Activated CD4-positive, alpha-beta memory T cell treated with anti-CD3 and anti-CD28 coated beads, Interleukin-2, amount 10 ng/mL, durations not matched to agents 7 days and 5 days (primary cell): ENCODE results near the gene CD52. TPM values are rescaled to one million over a fixed set of nuclear protein-coding genes. Genes with fewer than 3 reads are reported as not detected.
A peak's percentile ranks its signal among the peaks of the same experiment; 100 is the strongest.

Source experiments
- CTCF ChIA-PET: fragments of 350-600 bp; sonication (Branson Sonifier 250); formaldehyde crosslinking; loops from one replicate; lab custom pipeline; 2021; ENCODE audit warnings: antibody characterized with exemption, inconsistent platforms; lab: Charles Lee
- POLR2A ChIA-PET: fragments of 350-600 bp; sonication (Branson Sonifier 250); formaldehyde crosslinking; loops from one replicate; lab custom pipeline; 2021; ENCODE audit warnings: antibody characterized with exemption; lab: Charles Lee
- DNase-seq: peaks from one replicate; pipeline ENCODE4 v3.0.0-alpha.2; 2020
- H3K27ac Mint-ChIP-seq: one replicate; pipeline ENCODE4 v1.8.0; 2021; ENCODE audit warnings: mild to moderate bottlenecking, mixed read lengths
- H3K27me3 Mint-ChIP-seq: one replicate; pipeline ENCODE4 v1.8.0; 2021; ENCODE audit warnings: mixed read lengths
- H3K36me3 Mint-ChIP-seq: one replicate; pipeline ENCODE4 v1.8.0; 2021; ENCODE audit warnings: low read depth, mixed read lengths
- H3K4me1 Mint-ChIP-seq: one replicate; pipeline ENCODE4 v1.8.0; 2021; ENCODE audit warnings: mixed read lengths
- H3K4me3 Mint-ChIP-seq: one replicate; pipeline ENCODE4 v1.8.0; 2021; ENCODE audit warnings: mild to moderate bottlenecking, mixed read lengths
- H3K9me3 Mint-ChIP-seq: one replicate; pipeline ENCODE4 v1.8.0; 2021; ENCODE audit warnings: mixed read lengths
- total RNA-seq, 2 experiments: library from RNA; stranded (reverse); gene quantifications; one replicate each; pipeline ENCODE4 v1.2.3, GENCODE V29; 2021

The CD52 gene
- total RNA-seq, 2 experiments from 2014 or later: 1,572 to 1,591 TPM

DNA sequence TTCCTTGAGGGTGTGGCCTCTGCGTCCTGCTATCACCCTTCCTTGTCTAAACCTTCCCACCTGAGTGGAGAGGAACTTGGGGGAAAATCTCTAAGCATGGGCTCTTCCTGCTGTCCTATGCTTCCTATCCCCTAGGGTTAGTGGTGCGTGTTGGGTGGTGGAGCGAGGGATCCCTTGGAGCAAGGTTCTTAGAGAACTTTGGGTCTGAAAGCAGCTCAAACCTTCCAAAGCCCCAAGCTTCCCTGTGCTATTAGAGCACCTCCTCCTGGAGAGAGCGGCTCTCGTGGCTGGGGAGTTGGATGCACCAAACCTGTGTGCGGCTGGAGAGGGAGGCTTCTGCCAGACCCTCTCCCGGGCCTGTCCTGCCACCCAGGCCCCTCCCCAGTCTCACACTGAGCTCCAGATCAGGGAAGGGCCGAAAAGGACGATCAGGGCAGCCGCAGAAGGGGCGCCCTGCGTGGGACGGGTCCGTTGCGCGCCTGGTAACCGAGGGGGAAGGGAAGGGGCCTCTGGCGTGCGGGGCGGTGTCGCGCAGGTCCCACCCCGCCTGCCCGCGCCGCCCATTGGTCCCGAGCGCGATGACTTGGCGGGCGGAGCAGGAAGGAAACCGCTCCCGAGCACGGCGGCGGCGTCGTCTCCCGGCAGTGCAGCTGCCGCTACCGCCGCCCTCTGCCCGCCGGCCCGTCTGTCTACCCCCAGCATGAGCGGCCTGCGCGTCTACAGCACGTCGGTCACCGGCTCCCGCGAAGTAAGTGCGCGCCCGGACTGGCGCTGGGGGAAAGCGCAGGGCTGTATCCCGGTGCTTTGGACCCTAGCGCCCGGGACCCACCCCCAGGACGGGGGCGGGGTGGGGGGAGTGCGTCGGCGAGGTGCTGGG is 38.1 kb upstream of the CD52 start, which contains the start of gene SH3BGRL3:
TSS of gene SH3BGRL3 (plus strand) at position 631 of the 877 bp plus-strand sequence. CDS start at position 701, 70 bp downstream.
- H3K36me3 Mint-ChIP-seq: peaks cover 85% of the 10 kb centered on the region
- H3K4me1 Mint-ChIP-seq: peaks cover 87% of the 10 kb centered on the region
- peak within 1 kb of the TSS; percentile 81 for H3K4me3 Mint-ChIP-seq
- peak; percentile 90 for DNase-seq
- H3K27ac Mint-ChIP-seq: peak within 1 kb of the TSS; percentile 98
- POLR2A ChIA-PET: interaction anchor here (0.8 to 19.9 kb wide), 15 partner anchors 8 to 375 kb away, joined by 3 to 1302 read pairs (median 5); partner anchors contain the start of genes CD52, CEP85, DHDDS and HMGN2
- CTCF ChIA-PET: interaction anchor here (1.1 to 17.9 kb wide), 10 partner anchors 8 to 137 kb away, joined by 3 to 883 read pairs (median 7); partner anchors contain the start of genes CD52, CEP85, UBXN11 and ZNF593
- H3K9me3 Mint-ChIP-seq: no peaks in the 10 kb centered on the region
- H3K27me3 Mint-ChIP-seq: no peaks in the 10 kb centered on the region

DNA sequence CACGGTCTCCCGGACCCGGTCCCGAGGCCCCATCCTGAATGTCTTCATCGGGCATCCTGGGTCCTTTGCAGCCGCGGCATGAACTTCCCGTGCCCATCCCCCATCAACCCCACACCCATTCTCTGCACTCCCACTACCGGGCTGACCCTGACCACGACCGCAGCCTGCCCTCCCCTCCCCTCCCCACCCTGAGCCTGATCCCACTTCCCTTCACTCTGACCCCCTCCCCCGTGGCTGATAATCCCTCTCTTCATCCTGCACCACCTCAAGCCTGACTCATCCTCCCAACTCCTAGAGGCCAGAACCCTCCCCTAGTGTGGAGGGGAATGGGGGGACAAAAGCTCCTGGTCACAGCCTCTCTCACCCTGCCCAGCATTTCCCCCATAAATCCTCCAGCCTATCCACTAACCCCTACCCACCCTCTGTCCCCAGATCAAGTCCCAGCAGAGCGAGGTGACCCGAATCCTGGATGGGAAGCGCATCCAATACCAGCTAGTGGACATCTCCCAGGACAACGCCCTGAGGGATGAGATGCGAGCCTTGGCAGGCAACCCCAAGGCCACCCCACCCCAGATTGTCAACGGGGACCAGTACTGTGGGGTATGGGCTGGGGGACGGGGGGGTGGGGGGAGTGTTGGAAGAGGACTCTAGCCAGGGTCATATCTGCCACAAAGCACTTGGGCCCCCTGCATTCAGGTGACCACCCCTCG is 37.3 kb upstream of the CD52 start:
- Mint-ChIP-seq H3K9me3 (no peaks in the 10 kb centered on the region), H3K4me1 (peaks cover 88% of the 10 kb centered on the region), H3K36me3 (peaks cover 89% of the 10 kb centered on the region), H3K4me3 (peak overlapping the region; percentile 81), H3K27me3 (no peaks in the 10 kb centered on the region), H3K27ac (peak overlapping the region; percentile 98)
- peak; percentile 54 for DNase-seq
- CTCF ChIA-PET: interaction anchor here (0.9 to 17.9 kb wide), 8 partner anchors 8 to 136 kb away, joined by 3 to 883 read pairs (median 6); partner anchors contain the start of genes CD52 and UBXN11
- POLR2A ChIA-PET: interaction anchor here (1.1 to 19.9 kb wide), 12 partner anchors 7 to 376 kb away, joined by 3 to 1302 read pairs (median 9); partner anchors contain the start of genes CD52, CEP85, DHDDS and UBXN11

DNA sequence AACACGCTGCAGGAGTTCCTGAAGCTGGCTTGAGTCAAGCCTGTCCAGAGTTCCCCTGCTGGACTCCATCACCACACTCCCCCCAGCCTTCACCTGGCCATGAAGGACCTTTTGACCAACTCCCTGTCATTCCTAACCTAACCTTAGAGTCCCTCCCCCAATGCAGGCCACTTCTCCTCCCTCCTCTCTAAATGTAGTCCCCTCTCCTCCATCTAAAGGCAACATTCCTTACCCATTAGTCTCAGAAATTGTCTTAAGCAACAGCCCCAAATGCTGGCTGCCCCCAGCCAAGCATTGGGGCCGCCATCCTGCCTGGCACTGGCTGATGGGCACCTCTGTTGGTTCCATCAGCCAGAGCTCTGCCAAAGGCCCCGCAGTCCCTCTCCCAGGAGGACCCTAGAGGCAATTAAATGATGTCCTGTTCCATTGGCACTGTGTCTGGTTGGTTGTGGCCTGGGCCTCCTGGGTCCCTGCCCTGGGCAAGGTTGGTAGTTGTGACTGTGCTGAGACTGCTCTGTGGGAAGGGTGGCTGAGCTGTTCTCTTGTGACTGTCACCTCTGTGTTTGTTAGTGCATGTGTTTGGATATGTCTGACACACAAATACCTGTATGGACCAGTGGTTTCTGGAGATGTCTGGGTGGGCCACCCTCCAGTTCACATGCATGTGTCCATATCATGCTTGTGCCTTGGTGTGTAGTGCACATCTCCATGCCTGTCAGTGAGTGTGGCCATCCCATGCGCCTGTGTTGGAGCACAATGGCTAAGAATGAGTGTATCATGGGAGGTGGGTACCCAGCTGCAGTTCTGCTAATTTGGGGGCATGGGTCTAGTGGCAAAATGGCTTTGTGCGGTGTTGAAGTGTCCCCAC is 36.4 kb upstream of the CD52 start:
- ChIA-PET POLR2A (interaction anchor here (0.7 to 19.9 kb wide), 8 partner anchors 6 to 110 kb away, joined by 3 to 1302 read pairs (median 10); partner anchors contain the start of genes CD52, CEP85 and UBXN11), CTCF (interaction anchor here (0.6 to 17.9 kb wide), 6 partner anchors 33 to 136 kb away, joined by 3 to 883 read pairs (median 4); partner anchors contain the start of genes CD52 and UBXN11)
- H3K4me3 Mint-ChIP-seq: peak overlapping the region; percentile 81
- peaks cover 86% of the 10 kb centered on the region for H3K36me3 Mint-ChIP-seq
- H3K27ac Mint-ChIP-seq: peak overlapping the region; percentile 98
- peaks cover 88% of the 10 kb centered on the region for H3K4me1 Mint-ChIP-seq
- no peaks in the 10 kb centered on the region for H3K27me3 Mint-ChIP-seq
- no peaks in the 10 kb centered on the region for H3K9me3 Mint-ChIP-seq
- peak; percentile 26 for DNase-seq

DNA sequence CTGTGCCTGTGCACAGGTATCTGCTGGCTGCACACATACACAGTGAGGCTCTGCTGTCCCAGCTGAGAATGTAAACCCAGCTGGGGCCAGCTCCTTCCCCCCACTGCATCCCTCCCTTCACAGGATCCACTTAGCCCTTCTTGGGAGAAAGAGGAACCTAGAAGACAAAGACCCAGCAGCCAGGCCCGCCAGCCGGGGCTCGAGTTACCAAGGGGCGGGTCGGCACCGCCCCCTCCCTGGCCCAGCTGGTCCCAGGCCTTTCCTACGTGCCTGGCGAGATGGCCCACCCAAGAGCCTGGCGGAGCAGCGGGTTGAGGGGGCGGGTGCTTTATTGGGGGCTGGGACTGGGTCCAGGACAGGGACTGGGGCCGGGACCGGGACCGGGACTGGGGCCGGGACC is 35.8 kb upstream of the CD52 start:
- POLR2A ChIA-PET: interaction anchor here (0.7 to 19.9 kb wide), 4 partner anchors 5 to 81 kb away, joined by 3 to 1302 read pairs (median 74); partner anchors contain the start of genes CD52 and UBXN11
- Mint-ChIP-seq H3K27me3 (no peaks in the 10 kb centered on the region), H3K36me3 (peaks cover 80% of the 10 kb centered on the region), H3K4me1 (peaks cover 88% of the 10 kb centered on the region), H3K27ac (peak overlapping the region; percentile 98), H3K4me3 (peak overlapping the region; percentile 81), H3K9me3 (no peaks in the 10 kb centered on the region)
- DNase-seq: no peak
- CTCF ChIA-PET: interaction anchor here (0.8 to 17.9 kb wide), 3 partner anchors 33 to 109 kb away, joined by 3 to 883 read pairs (median 4); partner anchors contain the start of genes CD52 and UBXN11

DNA sequence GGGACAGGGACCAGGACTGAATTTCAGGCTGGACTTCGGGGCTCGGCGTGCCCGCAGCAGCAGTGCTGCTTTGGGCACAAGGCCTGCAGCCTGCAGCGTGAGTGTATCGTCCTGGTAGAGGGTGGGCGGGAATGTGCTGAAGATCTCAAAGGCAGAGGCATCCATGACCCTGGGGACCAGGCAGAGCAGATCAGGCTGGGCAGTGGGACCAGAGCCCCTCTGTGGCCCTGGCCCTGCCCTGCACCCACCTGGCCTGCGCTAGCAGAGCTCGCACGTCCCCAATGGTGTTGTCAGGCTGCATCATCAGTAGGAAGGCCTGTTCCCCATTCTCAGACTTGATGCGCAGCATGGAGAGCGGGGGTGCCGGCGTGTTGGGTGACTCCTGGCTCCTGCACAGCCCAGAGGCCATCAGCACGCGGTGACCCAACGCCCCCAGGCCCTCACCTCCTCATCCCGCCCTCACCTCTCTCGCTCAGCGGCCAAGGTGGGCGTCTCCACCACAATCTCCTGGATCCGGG is 35.3 kb upstream of the CD52 start:
- peaks cover 77% of the 10 kb centered on the region for H3K36me3 Mint-ChIP-seq

DNA sequence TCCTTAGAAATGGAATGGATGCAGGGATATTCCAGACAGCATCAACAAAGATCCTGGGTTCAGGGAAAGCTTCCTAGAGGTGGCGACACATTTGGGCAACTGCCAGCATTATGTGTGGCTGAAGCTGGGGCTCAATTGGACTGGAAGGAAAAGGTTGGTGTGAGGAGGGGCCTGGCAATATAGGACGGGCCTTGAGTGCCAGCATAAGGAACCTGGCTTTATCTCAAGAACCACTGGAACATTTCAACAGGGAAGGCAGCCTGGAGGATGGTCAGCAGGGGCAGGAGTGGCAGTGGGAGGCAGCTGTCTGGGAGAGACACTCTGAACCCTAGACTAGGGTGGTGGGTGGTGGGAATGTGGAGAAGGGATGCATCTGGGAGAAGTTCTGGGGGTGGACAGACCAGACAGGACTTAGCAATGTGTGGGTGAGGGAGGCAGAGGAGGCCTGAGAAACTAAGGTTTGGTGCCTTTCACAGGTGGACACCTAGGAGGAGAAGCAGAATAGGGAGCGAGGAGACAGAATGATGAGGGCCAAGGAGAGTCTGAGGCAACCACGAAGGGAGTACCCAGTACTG is 34.4 kb upstream of the CD52 start:
- H3K9me3 Mint-ChIP-seq: no peaks in the 10 kb centered on the region
- peaks cover 88% of the 10 kb centered on the region for H3K4me1 Mint-ChIP-seq
- ChIA-PET CTCF (interaction anchor here (3.1 to 17.9 kb wide), 4 partner anchors 31 to 133 kb away, joined by 19 to 883 read pairs (median 48); partner anchors contain the start of genes CD52, CEP85 and UBXN11), POLR2A (interaction anchor here (1.2 to 19.9 kb wide), 7 partner anchors 27 to 188 kb away, joined by 4 to 1302 read pairs (median 9); partner anchors contain the start of genes CD52, CEP85, HMGN2 and UBXN11)
- no peaks in the 10 kb centered on the region for H3K27me3 Mint-ChIP-seq
- H3K4me3 Mint-ChIP-seq: peak overlapping the region; percentile 82
- no peak for DNase-seq
- H3K36me3 Mint-ChIP-seq: peaks cover 68% of the 10 kb centered on the region
- peak overlapping the region; percentile 98 for H3K27ac Mint-ChIP-seq

More for the DNA sequence above, 35.3 kb upstream of the CD52 start:
- H3K9me3 Mint-ChIP-seq: no peaks in the 10 kb centered on the region
- peak overlapping the region; percentile 98 for H3K27ac Mint-ChIP-seq
- peaks cover 88% of the 10 kb centered on the region for H3K4me1 Mint-ChIP-seq
- no peaks in the 10 kb centered on the region for H3K27me3 Mint-ChIP-seq
- peak overlapping the region; percentile 82 for H3K4me3 Mint-ChIP-seq
- DNase-seq: no peak
- POLR2A ChIA-PET: interaction anchor here (19.9 kb wide), 1 partner anchor 28 kb away, joined by 1302 read pairs; the partner anchor contains the start of genes CD52 and UBXN11
- CTCF ChIA-PET: interaction anchor here (17.9 kb wide), 1 partner anchor 32 kb away, joined by 883 read pairs; the partner anchor contains the start of genes CD52 and UBXN11

DNA sequence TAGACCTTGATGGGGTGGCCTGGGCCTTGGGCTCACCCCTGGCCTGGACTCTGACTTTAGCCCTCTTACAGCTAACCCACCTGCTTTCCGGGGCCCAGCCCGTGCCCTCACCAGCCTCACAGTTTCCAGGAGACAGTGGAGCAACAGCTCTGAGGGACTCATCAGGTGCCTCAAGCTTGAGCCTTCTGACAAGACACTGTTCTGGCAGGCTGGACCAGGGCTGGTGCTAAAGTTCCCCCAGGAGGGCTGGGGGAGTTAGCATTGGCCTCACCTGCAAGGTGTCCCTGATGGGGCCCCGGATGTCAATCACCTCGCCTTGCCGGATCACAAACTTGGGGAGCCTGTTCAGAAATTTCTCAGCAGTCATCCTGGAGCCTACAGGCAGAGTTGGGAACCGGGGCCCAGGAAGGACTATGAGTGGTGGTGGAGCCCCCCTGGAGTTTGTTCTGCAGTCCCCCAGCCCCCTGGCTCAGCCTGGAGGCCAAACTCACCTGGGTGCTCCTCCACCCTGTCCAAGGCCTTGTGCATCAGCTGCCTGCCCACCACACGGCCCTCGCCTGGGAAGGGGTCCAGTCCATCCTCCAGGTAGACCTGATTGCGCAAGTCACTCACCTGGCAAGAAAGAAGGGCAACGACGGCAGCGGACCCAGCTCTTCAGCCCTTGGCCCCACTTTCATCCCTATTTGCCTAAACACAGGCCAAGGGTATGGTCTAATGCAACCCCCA is 33.7 kb upstream of the CD52 start:
- Mint-ChIP-seq H3K36me3 (peaks cover 61% of the 10 kb centered on the region), H3K27me3 (no peaks in the 10 kb centered on the region), H3K4me1 (peaks cover 88% of the 10 kb centered on the region), H3K27ac (peak overlapping the region; percentile 98), H3K4me3 (peak overlapping the region; percentile 82), H3K9me3 (no peaks in the 10 kb centered on the region)
- DNase-seq: peak; percentile 29
- ChIA-PET CTCF (interaction anchor here (0.6 to 17.9 kb wide), 31 partner anchors 8 to 258 kb away, joined by 3 to 883 read pairs (median 6); partner anchors contain the start of genes CD52, CEP85, DHDDS and UBXN11), POLR2A (interaction anchor here (1.1 to 19.9 kb wide), 16 partner anchors 6 to 188 kb away, joined by 3 to 1302 read pairs (median 9); partner anchors contain the start of genes CD52, CEP85, HMGN2 and SH3BGRL3)

DNA sequence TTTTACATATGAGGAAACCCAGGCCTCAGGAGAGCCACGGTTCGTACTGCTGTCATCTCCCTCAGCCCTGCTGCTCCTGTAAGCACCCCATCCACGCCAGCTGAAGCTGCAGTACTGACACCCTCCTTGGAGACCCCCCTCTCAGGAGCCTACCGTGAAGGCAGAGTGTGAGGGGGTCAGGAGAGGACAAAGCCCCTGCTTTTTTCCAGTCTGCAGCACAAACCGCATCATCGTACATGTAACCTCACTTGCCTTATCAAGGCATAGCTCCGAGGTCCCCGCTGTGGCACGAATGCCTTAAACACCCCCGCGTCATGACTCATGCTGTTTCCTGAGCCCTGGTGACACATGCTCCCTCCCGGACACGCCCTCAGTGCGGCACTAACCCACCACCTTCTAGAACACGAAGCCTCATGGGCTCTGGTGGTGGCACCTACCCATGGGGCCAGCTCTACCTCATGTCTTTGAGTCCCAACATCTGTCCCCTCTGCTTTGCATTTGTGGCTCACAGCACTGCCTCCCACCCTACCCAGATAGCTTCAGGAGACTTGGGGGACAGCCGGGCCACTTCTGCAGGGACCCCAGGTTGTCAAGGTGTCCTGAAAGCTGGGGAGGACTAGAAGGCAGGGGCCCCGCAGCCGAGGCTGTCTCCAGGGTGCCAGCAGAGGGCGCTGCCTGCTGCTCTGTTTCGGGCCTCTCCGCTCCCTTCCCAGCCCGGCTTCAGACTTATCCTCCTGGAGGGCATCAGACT is 33.0 kb upstream of the CD52 start:
- CTCF ChIA-PET: interaction anchor here (0.6 to 17.9 kb wide), 35 partner anchors 9 to 257 kb away, joined by 3 to 883 read pairs (median 6); partner anchors contain the start of genes CD52, CEP85, DHDDS and UBXN11
- Mint-ChIP-seq H3K27me3 (no peaks in the 10 kb centered on the region), H3K27ac (peak overlapping the region; percentile 98), H3K9me3 (no peaks in the 10 kb centered on the region), H3K4me3 (peak overlapping the region; percentile 82), H3K4me1 (peaks cover 91% of the 10 kb centered on the region), H3K36me3 (peaks cover 54% of the 10 kb centered on the region)
- DNase-seq: peak; percentile 97
- POLR2A ChIA-PET: interaction anchor here (0.8 to 19.9 kb wide), 23 partner anchors 7 to 187 kb away, joined by 3 to 1302 read pairs (median 6); partner anchors contain the start of genes CD52, CEP85, DHDDS and HMGN2

DNA sequence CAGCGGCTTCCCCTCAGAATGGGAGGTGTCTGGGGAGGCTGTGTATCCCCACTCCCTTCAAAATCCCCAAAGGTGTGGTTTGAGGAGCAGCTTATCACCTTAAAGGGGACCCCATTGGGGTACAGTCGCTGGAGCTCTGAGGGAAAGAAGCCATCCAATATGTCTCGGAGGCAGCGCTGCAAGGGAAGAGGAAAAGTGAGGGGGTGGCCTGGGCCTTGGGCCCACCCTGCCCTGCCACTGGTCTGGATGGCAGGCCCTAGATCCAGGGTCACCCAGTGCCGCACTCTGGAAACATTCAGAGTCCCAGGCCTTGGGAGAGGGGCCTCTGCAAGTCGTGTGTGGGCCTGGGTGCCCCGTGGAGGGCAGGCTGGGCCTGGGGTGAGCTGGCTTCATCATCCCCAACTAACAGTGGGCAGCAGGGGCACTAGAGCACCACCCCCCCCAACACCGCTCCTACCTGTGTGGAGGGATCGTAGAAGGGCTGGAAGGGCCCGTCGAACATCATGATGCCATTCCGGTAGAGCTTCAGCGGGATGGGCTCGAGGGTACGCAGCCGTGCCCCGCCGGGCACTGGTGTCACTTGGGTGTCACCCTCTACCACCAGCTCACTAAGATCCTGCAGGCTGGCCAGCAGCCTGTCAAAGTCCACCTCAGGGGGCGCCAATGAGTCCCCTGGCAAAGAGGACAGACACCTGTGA is 32.2 kb upstream of the CD52 start:
- H3K36me3 Mint-ChIP-seq: peaks cover 49% of the 10 kb centered on the region
- no peaks in the 10 kb centered on the region for H3K9me3 Mint-ChIP-seq
- H3K4me1 Mint-ChIP-seq: peaks cover 96% of the 10 kb centered on the region
- no peaks in the 10 kb centered on the region for H3K27me3 Mint-ChIP-seq
- no peak overlapping the region for H3K4me3 Mint-ChIP-seq
- peak overlapping the region; percentile 98 for H3K27ac Mint-ChIP-seq
- ChIA-PET POLR2A (interaction anchor here (0.6 to 19.9 kb wide), 23 partner anchors 8 to 253 kb away, joined by 3 to 1302 read pairs (median 5); partner anchors contain the start of genes CD52, DHDDS, HMGN2 and PDIK1L), CTCF (interaction anchor here (0.6 to 17.9 kb wide), 27 partner anchors 10 to 257 kb away, joined by 3 to 883 read pairs (median 8); partner anchors contain the start of genes CD52, CEP85, UBXN11 and ZNF593)
- DNase-seq: peak; percentile 58
